ENCODE measurements around the gene TCF7L2. TPM values are rescaled to one million over a fixed set of nuclear protein-coding genes. Genes with fewer than 3 reads are reported as not detected.

Gene TCF7L2
- total RNA-seq, 1 donor from 2014 or later: 0.30 TPM

GRCh38 chr10:113042868-113043267, 92.8 kb downstream of the TCF7L2 start:
- intact Hi-C loops (cut with micrococcal nuclease): no loop called here

GRCh38 chr10:113044016-113044755, 94.1 kb downstream of the TCF7L2 start:
- intact Hi-C loops (cut with micrococcal nuclease): no loop called here

GRCh38 chr10:113045147-113046055, 95.4 kb downstream of the TCF7L2 start:
- intact Hi-C loops (cut with micrococcal nuclease): no loop called here

- intact Hi-C loops (cut with micrococcal nuclease): no loop called here
Observed at GRCh38 chr10:113047151-113047550, 97.1 kb downstream of the TCF7L2 start.

GRCh38 chr10:113047605-113047962, 97.5 kb downstream of the TCF7L2 start:
- intact Hi-C loops (cut with micrococcal nuclease): no loop called here

GRCh38 chr10:113047963-113048781, 98.1 kb downstream of the TCF7L2 start:
- intact Hi-C loops (cut with micrococcal nuclease): no loop called here

- intact Hi-C loops (cut with micrococcal nuclease): no loop called here
Observed at GRCh38 chr10:113049881-113050280, 99.8 kb downstream of the TCF7L2 start.

- intact Hi-C loops (cut with micrococcal nuclease): no loop called here
Observed at GRCh38 chr10:113052076-113052830, 102.2 kb downstream of the TCF7L2 start.

- intact Hi-C loops (cut with micrococcal nuclease): no loop called here
Observed at GRCh38 chr10:113053091-113053490, 103.0 kb downstream of the TCF7L2 start.

GRCh38 chr10:113053881-113054280, 103.8 kb downstream of the TCF7L2 start:
- intact Hi-C loops (cut with micrococcal nuclease): no loop called here

GRCh38 chr10:113055458-113055857, 105.4 kb downstream of the TCF7L2 start:
- intact Hi-C loops (cut with micrococcal nuclease): no loop called here

GRCh38 chr10:113056030-113056429, 106.0 kb downstream of the TCF7L2 start:
- intact Hi-C loops (cut with micrococcal nuclease): no loop called here

GRCh38 chr10:113056441-113057021, 106.5 kb downstream of the TCF7L2 start:
- intact Hi-C loops (cut with micrococcal nuclease): no loop called here

GRCh38 chr10:113057948-113058522, 108.0 kb downstream of the TCF7L2 start:
- intact Hi-C loops (cut with micrococcal nuclease): no loop called here

- intact Hi-C loops (cut with micrococcal nuclease): no loop called here
Observed at GRCh38 chr10:113058523-113059370, 108.7 kb downstream of the TCF7L2 start.

- intact Hi-C loops (cut with micrococcal nuclease): no loop called here
Observed at GRCh38 chr10:113059371-113059780, 109.3 kb downstream of the TCF7L2 start.

- intact Hi-C loops (cut with micrococcal nuclease): no loop called here
Observed at GRCh38 chr10:113060201-113061053, 110.4 kb downstream of the TCF7L2 start.

- intact Hi-C loops (cut with micrococcal nuclease): no loop called here
Observed at GRCh38 chr10:113061054-113061430, 111.0 kb downstream of the TCF7L2 start.
